Osteoblast (primary cell): Measurements from ENCODE around the gene UBL7. TPM values are rescaled to one million over a fixed set of nuclear protein-coding genes. Genes with fewer than 3 reads are reported as not detected.
"Not testable (repeated sequence)": the region's sequence is repeated elsewhere in the genome, so short reads cannot be mapped to it uniquely, and the experiment has no call there.

ENCODE experiments used
- DNase-seq: peaks from one replicate; pipeline ENCODE4 v3.0.0; 2011; ENCODE audit warnings: low spot score, mixed read lengths; ENCODE audit not compliant: insufficient read length; ENCODE audit errors: missing footprints
- H2AFZ ChIP-seq: 2 replicates; pipeline ENCODE4 v1.6.0; 2011; ENCODE audit warnings: mild to moderate bottlenecking, low read length
- H3K27ac ChIP-seq: 2 replicates; pipeline ENCODE4 v1.5.1; 2011; ENCODE audit warnings: mild to moderate bottlenecking, low read depth, low read length, moderate library complexity
- H3K27me3 ChIP-seq: 2 replicates; pipeline ENCODE4 v1.6.0; 2012; ENCODE audit warnings: mild to moderate bottlenecking, control low read depth, inconsistent platforms, low read length, moderate library complexity; ENCODE audit not compliant: insufficient read depth
- H3K36me3 ChIP-seq: 2 replicates; pipeline ENCODE4 v1.5.1; 2011; ENCODE audit warnings: mild to moderate bottlenecking, low read length, control low read depth, moderate library complexity; ENCODE audit not compliant: insufficient read depth
- H3K4me1 ChIP-seq: 2 replicates; pipeline ENCODE4 v1.5.1; 2011; ENCODE audit warnings: mild to moderate bottlenecking, low read length, control low read depth, moderate library complexity; ENCODE audit not compliant: insufficient read depth
- H3K4me2 ChIP-seq: 2 replicates; pipeline ENCODE4 v1.6.0; 2011; ENCODE audit warnings: mild to moderate bottlenecking, low read length; ENCODE audit not compliant: insufficient read depth
- H3K4me3 ChIP-seq: fragments of 200-600 bp; sonication (generic); 3 replicates; pipeline ENCODE4 v1.5.1; 2012; ENCODE audit warnings: mild to moderate bottlenecking, low read length, inconsistent platforms; ENCODE audit not compliant: insufficient read depth
- H3K79me2 ChIP-seq: 2 replicates; pipeline ENCODE4 v1.6.0; 2012; ENCODE audit warnings: mild to moderate bottlenecking, low read length, control low read depth, inconsistent platforms; ENCODE audit not compliant: insufficient read depth
- H3K9me3 ChIP-seq: 2 replicates; pipeline ENCODE4 v1.5.1; 2011; ENCODE audit warnings: low read depth, low read length, control low read depth
- H4K20me1 ChIP-seq: 2 replicates; pipeline ENCODE4 v1.6.0; 2012; ENCODE audit warnings: mild to moderate bottlenecking, low read length, control low read depth; ENCODE audit not compliant: insufficient read depth
- CTCF ChIP-seq: IDR thresholded peaks from 2 replicates; pipeline ENCODE4 v1.5.1; 2011; ENCODE audit warnings: mild to moderate bottlenecking, low read depth, low read length, moderate library complexity; ENCODE audit errors: extremely low read depth
- total RNA-seq: library from RNA; depleted of rRNA; stranded (reverse); fragments of >200 nt; gene quantifications from 2 replicates; pipeline ENCODE4 v1.2.3, GENCODE V29; 2012

The UBL7 gene
- total RNA-seq, 1 donor: 39.8 TPM

- Histone ChIP-seq H3K4me2 (no peak overlapping the region), H4K20me1 (no peaks in the 10 kb centered on the region), H3K27ac (no peak overlapping the region), H3K9me3 (no peaks in the 10 kb centered on the region), H3K4me1 (no peaks in the 10 kb centered on the region), H2AFZ (no peak overlapping the region), H3K4me3 (no peak overlapping the region), H3K27me3 (no peaks in the 10 kb centered on the region), H3K36me3 (no peaks in the 10 kb centered on the region), H3K79me2 (no peaks in the 10 kb centered on the region)
- no peak for DNase-seq
- TF ChIP-seq CTCF: no peak
These were observed 27.8 kb upstream of the UBL7 start for GRCh38 chr15:74488776-74489175.

GRCh38 chr15:74482661-74483060 lies 21.7 kb upstream of the UBL7 start:
- H3K27ac ChIP-seq: no peak overlapping the region
- H3K4me2 ChIP-seq: no peak overlapping the region
- no peaks in the 10 kb centered on the region for H4K20me1 ChIP-seq
- no peaks in the 10 kb centered on the region for H3K9me3 ChIP-seq
- H3K79me2 ChIP-seq: no peaks in the 10 kb centered on the region
- H3K4me1 ChIP-seq: no peaks in the 10 kb centered on the region
- peak; percentile 58 for DNase-seq
- no peak overlapping the region for H2AFZ ChIP-seq
- no peaks in the 10 kb centered on the region for H3K36me3 ChIP-seq
- H3K27me3 ChIP-seq: no peaks in the 10 kb centered on the region
- H3K4me3 ChIP-seq: no peak overlapping the region
- TF ChIP-seq CTCF: peak; percentile 34

GRCh38 chr15:74480364-74480763 lies 19.4 kb upstream of the UBL7 start:
- H4K20me1 ChIP-seq, H3K4me3 ChIP-seq, H3K4me2 ChIP-seq, H3K27ac ChIP-seq, H2AFZ ChIP-seq, H3K36me3 ChIP-seq, DNase-seq, H3K4me1 ChIP-seq, H3K27me3 ChIP-seq, H3K79me2 ChIP-seq, H3K9me3 ChIP-seq: not testable (repeated sequence)

GRCh38 chr15:74471621-74472020 lies 10.7 kb upstream of the UBL7 start:
- not testable (repeated sequence) for H3K9me3 ChIP-seq, H4K20me1 ChIP-seq, H2AFZ ChIP-seq, H3K79me2 ChIP-seq, H3K4me3 ChIP-seq, H3K36me3 ChIP-seq, H3K4me1 ChIP-seq, H3K27ac ChIP-seq, H3K27me3 ChIP-seq, DNase-seq, H3K4me2 ChIP-seq

- no peak overlapping the region for H2AFZ ChIP-seq
- H4K20me1 ChIP-seq: no peaks in the 10 kb centered on the region
- no peak overlapping the region for H3K4me2 ChIP-seq
- no peak overlapping the region for H3K4me3 ChIP-seq
- no peaks in the 10 kb centered on the region for H3K27me3 ChIP-seq
- no peak overlapping the region for H3K27ac ChIP-seq
- H3K79me2 ChIP-seq: no peaks in the 10 kb centered on the region
- DNase-seq: no peak
- H3K36me3 ChIP-seq: no peaks in the 10 kb centered on the region
- no peaks in the 10 kb centered on the region for H3K9me3 ChIP-seq
- no peaks in the 10 kb centered on the region for H3K4me1 ChIP-seq
- TF ChIP-seq CTCF: no peak
These were observed 9.9 kb upstream of the UBL7 start for GRCh38 chr15:74470631-74471395.
